ENCODE results near the gene PPIH.

The PPIH gene

GRCh38 chr1:42660907-42661500 lies 2.8 kb downstream of the PPIH start:
- no peak for TF ChIP-seq EZH2 (IDR thresholded peaks at IDR 0.05; ENCODE audit: borderline replicate concordance, low read length)
- TF ChIP-seq, protein P1, sequence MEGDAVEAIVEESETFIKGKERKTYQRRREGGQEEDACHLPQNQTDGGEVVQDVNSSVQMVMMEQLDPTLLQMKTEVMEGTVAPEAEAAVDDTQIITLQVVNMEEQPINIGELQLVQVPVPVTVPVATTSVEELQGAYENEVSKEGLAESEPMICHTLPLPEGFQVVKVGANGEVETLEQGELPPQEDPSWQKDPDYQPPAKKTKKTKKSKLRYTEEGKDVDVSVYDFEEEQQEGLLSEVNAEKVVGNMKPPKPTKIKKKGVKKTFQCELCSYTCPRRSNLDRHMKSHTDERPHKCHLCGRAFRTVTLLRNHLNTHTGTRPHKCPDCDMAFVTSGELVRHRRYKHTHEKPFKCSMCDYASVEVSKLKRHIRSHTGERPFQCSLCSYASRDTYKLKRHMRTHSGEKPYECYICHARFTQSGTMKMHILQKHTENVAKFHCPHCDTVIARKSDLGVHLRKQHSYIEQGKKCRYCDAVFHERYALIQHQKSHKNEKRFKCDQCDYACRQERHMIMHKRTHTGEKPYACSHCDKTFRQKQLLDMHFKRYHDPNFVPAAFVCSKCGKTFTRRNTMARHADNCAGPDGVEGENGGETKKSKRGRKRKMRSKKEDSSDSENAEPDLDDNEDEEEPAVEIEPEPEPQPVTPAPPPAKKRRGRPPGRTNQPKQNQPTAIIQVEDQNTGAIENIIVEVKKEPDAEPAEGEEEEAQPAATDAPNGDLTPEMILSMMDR (IDR thresholded peaks at IDR 0.05; ENCODE audit: low read length): no peak
- Histone ChIP-seq H3K9me2 (ENCODE audit: low read depth, low read length) (no peaks in the 10 kb centered on the region), H3K9me3 (ENCODE audit: low read length) (no peaks in the 10 kb centered on the region), H3K79me2 (ENCODE audit: insufficient read depth, low read length) (peaks cover 15% of the 10 kb centered on the region), H3K4me1 (ENCODE audit: insufficient read depth, low read length, severe bottlenecking) (peaks cover 22% of the 10 kb centered on the region), H3K4me2 (ENCODE audit: low read length) (no peak overlapping the region), H3K9ac (ENCODE audit: low read length) (no peak overlapping the region), H3F3A (ENCODE audit: insufficient read depth, low read length) (no peaks in the 10 kb centered on the region), H3K36me3 (ENCODE audit: insufficient read depth, low read length) (peaks cover 67% of the 10 kb centered on the region), H3K27me3 (ENCODE audit: insufficient read depth, low read length) (no peaks in the 10 kb centered on the region), H4K20me1 (ENCODE audit: insufficient read depth, low read length) (no peaks in the 10 kb centered on the region), H2AFZ (ENCODE audit: low read length) (no peak overlapping the region), H3K4me3 (ENCODE audit: low read depth, low read length, poor library complexity, severe bottlenecking) (no peak overlapping the region), H3K27ac (ENCODE audit: low read depth, low read length, poor library complexity, severe bottlenecking) (no peak overlapping the region)

DNA sequence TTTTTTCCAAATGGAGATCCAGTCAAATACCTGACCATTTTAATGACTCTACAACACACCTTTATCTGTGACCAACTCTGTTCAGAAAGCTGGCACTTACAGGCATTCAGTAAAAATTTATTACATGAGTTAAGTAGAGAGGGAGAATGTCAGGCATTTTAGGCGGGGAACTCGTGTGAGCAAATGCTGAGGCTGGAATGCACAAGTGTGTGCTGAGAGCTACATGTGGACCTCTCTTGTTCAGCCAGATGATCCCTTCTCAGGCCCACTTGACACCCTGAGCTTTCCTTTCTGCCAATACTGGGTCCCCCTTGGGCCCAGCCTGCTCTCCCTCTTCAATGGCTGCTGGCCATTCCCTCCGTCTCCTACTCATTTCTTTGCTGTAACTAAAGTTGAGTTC lies 11.7 kb downstream of the PPIH start:
- Histone ChIP-seq H3K9me2 (ENCODE audit: low read depth, low read length) (no peaks in the 10 kb centered on the region), H3K4me2 (ENCODE audit: low read length) (no peak overlapping the region)

DNA sequence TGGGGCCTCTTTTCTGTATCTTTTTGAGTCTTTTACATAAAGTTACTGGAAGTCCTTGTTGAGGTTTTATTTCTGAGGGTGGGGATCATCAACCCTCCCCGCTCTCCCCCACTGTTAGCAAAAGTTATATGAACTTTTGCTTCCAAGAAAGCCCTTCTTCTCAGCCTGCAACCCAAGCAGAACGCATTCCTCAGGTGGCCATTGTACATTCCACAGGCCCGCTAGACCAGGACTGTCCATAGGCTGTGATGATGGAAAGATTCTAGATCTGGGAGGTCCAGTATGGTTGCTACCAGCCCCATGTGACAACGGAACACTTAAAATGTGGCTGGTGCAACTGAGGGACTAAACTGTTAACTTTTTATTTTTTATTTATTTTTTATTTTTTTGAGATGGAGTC lies 12.2 kb downstream of the PPIH start:
- Histone ChIP-seq H3K9me2 (ENCODE audit: low read depth, low read length) (no peaks in the 10 kb centered on the region), H3K36me3 (ENCODE audit: insufficient read depth, low read length) (peaks cover 83% of the 10 kb centered on the region), H3K9ac (ENCODE audit: low read length) (no peak overlapping the region), H4K20me1 (ENCODE audit: insufficient read depth, low read length) (no peaks in the 10 kb centered on the region), H3K27ac (ENCODE audit: low read depth, low read length, poor library complexity, severe bottlenecking) (no peak overlapping the region), H2AFZ (ENCODE audit: low read length) (no peak overlapping the region), H3K9me3 (ENCODE audit: low read length) (no peaks in the 10 kb centered on the region), H3F3A (ENCODE audit: insufficient read depth, low read length) (no peaks in the 10 kb centered on the region), H3K4me2 (ENCODE audit: low read length) (no peak overlapping the region), H3K4me3 (ENCODE audit: low read depth, low read length, poor library complexity, severe bottlenecking) (no peak overlapping the region), H3K27me3 (ENCODE audit: insufficient read depth, low read length) (no peaks in the 10 kb centered on the region), H3K79me2 (ENCODE audit: insufficient read depth, low read length) (no peaks in the 10 kb centered on the region), H3K4me1 (ENCODE audit: insufficient read depth, low read length, severe bottlenecking) (no peaks in the 10 kb centered on the region)
- TF ChIP-seq, protein P1 (IDR thresholded peaks at IDR 0.05; ENCODE audit: low read length): no peak
- no peak for TF ChIP-seq EZH2 (IDR thresholded peaks at IDR 0.05; ENCODE audit: borderline replicate concordance, low read length)

More for the DNA sequence above, 11.7 kb downstream of the PPIH start:
- no peaks in the 10 kb centered on the region for H3K79me2 ChIP-seq (ENCODE audit: insufficient read depth, low read length)
- H3K9ac ChIP-seq (ENCODE audit: low read length): no peak overlapping the region
- no peaks in the 10 kb centered on the region for H3F3A ChIP-seq (ENCODE audit: insufficient read depth, low read length)
- no peak overlapping the region for H3K4me3 ChIP-seq (ENCODE audit: low read depth, low read length, poor library complexity, severe bottlenecking)
- H3K4me1 ChIP-seq (ENCODE audit: insufficient read depth, low read length, severe bottlenecking): no peaks in the 10 kb centered on the region
- no peaks in the 10 kb centered on the region for H3K27me3 ChIP-seq (ENCODE audit: insufficient read depth, low read length)
- H2AFZ ChIP-seq (ENCODE audit: low read length): no peak overlapping the region
- H3K36me3 ChIP-seq (ENCODE audit: insufficient read depth, low read length): peaks cover 83% of the 10 kb centered on the region
- no peak for TF ChIP-seq EZH2 (IDR thresholded peaks at IDR 0.05; ENCODE audit: borderline replicate concordance, low read length)
- TF ChIP-seq, protein P1 (IDR thresholded peaks at IDR 0.05; ENCODE audit: low read length): no peak
- H3K9me3 ChIP-seq (ENCODE audit: low read length): no peaks in the 10 kb centered on the region
- no peak overlapping the region for H3K27ac ChIP-seq (ENCODE audit: low read depth, low read length, poor library complexity, severe bottlenecking)
- no peaks in the 10 kb centered on the region for H4K20me1 ChIP-seq (ENCODE audit: insufficient read depth, low read length)

Data from OCI-LY1 (cell line).